K562 (cell line): Measurements from ENCODE around the gene SPATS2. TPM values are rescaled to one million over a fixed set of nuclear protein-coding genes. Genes with fewer than 3 reads are reported as not detected.

ENCODE experiments used
- ATAC-seq: fragments of 200-7000 bp; cut with Tn5 transposase; 3 replicates; pipeline ENCODE4 v1.9.1; 2020; ENCODE audit warnings: moderate library complexity
- BruUV-seq: library from RNA; stranded (reverse); fragments of 400-500 nt; replicated peaks from 2 replicates; lab custom pipeline; 2021; lab: Mats Ljungman, UMichigan
- CTCF ChIA-PET: fragments of 300-600 bp; formaldehyde crosslinking; extraction: SDS; loops from one replicate; lab custom pipeline; 2021; ENCODE audit warnings: low intra/inter-chr PET ratio; lab: Yijun Ruan, JAX
- POLR2A ChIA-PET: fragments of 300-600, 350-650 bp; sonication (Branson Sonifier 250); formaldehyde crosslinking; extraction: SDS; loops from one replicate; lab custom pipeline; 2021; ENCODE audit warnings: antibody characterized with exemption, inconsistent platforms; lab: Yijun Ruan, JAX
- DNase-seq, 4 experiments: peaks; one replicate each; pipeline versions ENCODE4 v3.0.0 to v3.0.0-alpha.2; 2011 to 2018; ENCODE audit warnings: low spot score in 3 of 4, mixed read lengths in 3 of 4; ENCODE audit errors: extremely low read depth in 1 of 4
- FAIRE-seq: peaks from 2 replicates; lab custom pipeline; 2011; peaks lifted over from hg19 to GRCh38; lab: Jason Lieb, UNC
- H2AFZ ChIP-seq: 2 replicates; pipeline ENCODE4 v1.6.0; 2011; ENCODE audit warnings: low read depth, low read length, control low read depth, inconsistent platforms
- H3K27ac ChIP-seq: fragments of 200-600 bp; 3 replicates; pipeline ENCODE4 v1.8.0; 2011; ENCODE audit warnings: low read depth, mild to moderate bottlenecking, control low read depth, inconsistent platforms, low read length, moderate library complexity, mixed read lengths; ENCODE audit errors: extremely low read depth
- H3K27me3 ChIP-seq, 2 experiments: fragments of 300-600 bp in 1 of 2; 2 replicates in 1 of 2; 3 replicates in 1 of 2; pipeline versions ENCODE4 v1.6.0 to v1.8.0; 2011; ENCODE audit warnings: inconsistent platforms in 2 of 2, low read length in 2 of 2, mild to moderate bottlenecking in 1 of 2, mixed read lengths in 1 of 2, moderate library complexity in 1 of 2; ENCODE audit not compliant: control insufficient read depth in 2 of 2, insufficient read depth in 2 of 2
- H3K36me3 ChIP-seq: fragments of 300-600 bp; 3 replicates; pipeline ENCODE4 v1.8.0; 2011; ENCODE audit warnings: mild to moderate bottlenecking, low read length, inconsistent platforms; ENCODE audit not compliant: control insufficient read depth, insufficient read depth
- H3K4me1 ChIP-seq, 2 experiments: fragments of 200-600 bp in 1 of 2; replicated peaks in 1 of 2; 2 replicates in 1 of 2; 3 replicates in 1 of 2; pipeline versions ENCODE4 v1.5.1 to v1.8.0; 2011; ENCODE audit warnings: inconsistent platforms in 2 of 2, low read length in 2 of 2, mild to moderate bottlenecking in 1 of 2, mixed read lengths in 1 of 2, moderate library complexity in 1 of 2; ENCODE audit not compliant: control insufficient read depth in 2 of 2, insufficient read depth in 2 of 2
- H3K4me2 ChIP-seq: 2 replicates; pipeline ENCODE4 v1.6.1; 2011; ENCODE audit warnings: low read length, control low read depth, inconsistent platforms, mixed read lengths; ENCODE audit not compliant: insufficient read depth
- H3K4me3 ChIP-seq: fragments of 200-600 bp; sonication (generic), shearing (Covaris generic); 2 replicates; pipeline ENCODE4 v1.5.1; 2016; ENCODE audit warnings: control low read depth, inconsistent platforms
- H3K79me2 ChIP-seq: fragments of 200-600 bp; 3 replicates; pipeline ENCODE4 v1.8.0; 2011; ENCODE audit warnings: low read length, inconsistent platforms; ENCODE audit not compliant: control insufficient read depth, insufficient read depth
- H3K9ac ChIP-seq, 2 experiments: 2 replicates each; pipeline versions ENCODE4 v1.6.0 to v1.6.1; 2011; ENCODE audit warnings: low read depth in 2 of 2, low read length in 2 of 2, control low read depth in 1 of 2, inconsistent platforms in 1 of 2, mild to moderate bottlenecking in 1 of 2, mixed read lengths in 1 of 2; ENCODE audit not compliant: insufficient read depth in 1 of 2
- H3K9me1 ChIP-seq: one replicate; pipeline ENCODE4 v1.6.0; 2011; ENCODE audit warnings: inconsistent platforms, mild to moderate bottlenecking, low read length, moderate library complexity; ENCODE audit not compliant: control insufficient read depth, insufficient read depth
- H3K9me3 ChIP-seq: replicated peaks from 2 replicates; pipeline ENCODE4 v1.5.1; 2011; ENCODE audit warnings: low read depth, low read length, inconsistent platforms; ENCODE audit not compliant: control insufficient read depth, insufficient read depth
- H4K20me1 ChIP-seq: replicated peaks from 2 replicates; pipeline ENCODE4 v1.6.1; 2011; ENCODE audit warnings: low read length, inconsistent platforms, mixed read lengths; ENCODE audit not compliant: control insufficient read depth, insufficient read depth
- ARID4B ChIP-seq: sonication (generic); formaldehyde crosslinking; IDR thresholded peaks from 2 replicates; pipeline ENCODE4 v1.8.0; 2022; ENCODE audit warnings: mild to moderate bottlenecking, missing genetic modification reagents
- C11orf30 ChIP-seq: fragments of 450-650 bp; IDR thresholded peaks from 2 replicates; pipeline ENCODE4 v1.6.1; 2016; ENCODE audit warnings: low read depth, mild to moderate bottlenecking
- CREB3 ChIP-seq: fragments of 450-650 bp; conservative IDR thresholded peaks from 2 replicates; pipeline ENCODE4 v1.6.1; 2016; ENCODE audit warnings: missing genetic modification characterization, low read depth, mild to moderate bottlenecking, missing compliant biosample characterization, moderate library complexity
- CREBBP ChIP-seq: IDR thresholded peaks from one replicate; pipeline ENCODE4 v1.6.1; 2012; ENCODE audit warnings: low read depth, mild to moderate bottlenecking, control low read depth, inconsistent platforms, low read length
- CTBP1 ChIP-seq: fragments of 450-650 bp; IDR thresholded peaks from 2 replicates; pipeline ENCODE4 v1.6.1; 2016; ENCODE audit warnings: borderline replicate concordance
- EZH2 ChIP-seq: IDR thresholded peaks from 2 replicates; pipeline ENCODE4 v1.6.1; 2012; ENCODE audit warnings: low read depth, mild to moderate bottlenecking, inconsistent platforms, low read length, borderline replicate concordance
- FOXK2 ChIP-seq, 2 experiments: fragments of 450-650 bp; IDR thresholded peaks in 1 of 2; conservative IDR thresholded peaks in 1 of 2; 2 replicates each; pipeline ENCODE4 v1.6.1; 2016; ENCODE audit warnings: low read depth in 2 of 2, mild to moderate bottlenecking in 1 of 2
- FOXP4 ChIP-seq: sonication (generic); formaldehyde crosslinking; IDR thresholded peaks from 2 replicates; pipeline ENCODE4 v1.8.0; 2022; ENCODE audit warnings: mild to moderate bottlenecking, missing genetic modification reagents, borderline replicate concordance
- GTF2B ChIP-seq: IDR thresholded peaks from 2 replicates; pipeline ENCODE4 v1.6.1; 2011; ENCODE audit not compliant: insufficient read length; ENCODE audit errors: extremely low read depth
- GTF2E2 ChIP-seq: fragments of 200-800 bp; sonication (Bioruptor generic); IDR thresholded peaks from 2 replicates; pipeline ENCODE4 v1.6.1; 2016; ENCODE audit warnings: missing genetic modification characterization, missing compliant biosample characterization
- NCOA1 ChIP-seq: fragments of 450-650 bp; IDR thresholded peaks from 2 replicates; pipeline ENCODE4 v1.6.1; 2016; ENCODE audit warnings: low read depth
- SOX6 ChIP-seq: fragments of 450-650 bp; IDR thresholded peaks from 2 replicates; pipeline ENCODE4 v1.6.1; 2014; ENCODE audit warnings: mild to moderate bottlenecking
- TEAD4 ChIP-seq, 2 experiments: sonication (generic) in 1 of 2; formaldehyde crosslinking in 1 of 2; IDR thresholded peaks; 2 replicates each; pipeline versions ENCODE4 v1.6.1 to v1.8.0; 2012 to 2022; ENCODE audit warnings: borderline replicate concordance in 1 of 2, inconsistent platforms in 1 of 2, low read length in 1 of 2, mild to moderate bottlenecking in 1 of 2, missing genetic modification reagents in 1 of 2
- ZNF174 ChIP-seq: fragments of 250-450 bp; sonication (Bioruptor Pico); IDR thresholded peaks from 2 replicates; pipeline ENCODE4 v1.4.0; 2020; ENCODE audit warnings: mild to moderate bottlenecking
- WGBS: fragments of 100-300 bp; shearing (Covaris generic); methylation state at CpG from one replicate; pipeline ENCODE4 v1.1.6; 2016; ENCODE audit warnings: low coverage, mixed read lengths; ENCODE audit not compliant: insufficient coverage; ENCODE audit errors: missing lambda C conversion rate; 5-methylcytosine and 5-hydroxymethylcytosine counted together
- in situ Hi-C: fragments of 300-500 bp; cut with MboI; formaldehyde crosslinking; loops from 4 replicates; pipeline ENCODE4 v1.15.0; 2018; ENCODE audit warnings: inconsistent platforms, mixed read lengths
- intact Hi-C: fragments of 100-400 bp; cut with micrococcal nuclease; formaldehyde crosslinking; loops from 2 replicates; pipeline ENCODE4 v1.14.2; 2022
- polyA plus RNA-seq, 8 experiments: library from polyadenylated mRNA; depleted of rRNA in 4 of 8; stranded (reverse) in 5 of 8; unstranded in 3 of 8; fragments of >200 nt; fragmentation: Nextera tagmentation in 2 of 8; fragmentation: Illumina TruSeq in 1 of 8; extraction: Ambion mirVana in 2 of 8; extraction: Trizol in 1 of 8; gene quantifications; 2 replicates each; pipeline versions ENCODE4 v1.2.1 to v1.2.3, GENCODE V29; 2011 to 2014; ENCODE audit warnings: inconsistent platforms in 1 of 8, missing spikeins in 1 of 8
- total RNA-seq, 7 experiments: library from RNA; depleted of rRNA in 6 of 7; stranded (reverse); fragments of >200 nt in 6 of 7; fragmentation: Illumina TruSeq in 2 of 7; extraction: Trizol in 2 of 7; gene quantifications; 2 replicates each; pipeline versions ENCODE4 v1.2.1 to v1.2.3, GENCODE V29; 2011 to 2021; ENCODE audit warnings: low replicate concordance in 1 of 7

The SPATS2 gene
- total and polyA plus RNA-seq, 9 of the 15 experiments (the other 6 are each of a cell fraction or from before 2014, with no cell fraction given): 5.4 to 48.2 (median 17.5) TPM

GRCh38 chr12:49521389-49521788 is 154.1 kb downstream of the SPATS2 start:
- BruUV-seq: no TSS peak
- no peak overlapping the region for H3K4me2 ChIP-seq
- no peaks in the 10 kb centered on the region for H3K9me1 ChIP-seq
- H3K27me3 ChIP-seq: no peaks in the 10 kb centered on the region
- H3K27ac ChIP-seq: no peak overlapping the region
- CTCF ChIA-PET: no interaction called here
- FAIRE-seq: no peak
- no peak for DNase-seq
- intact Hi-C loops (no loop called here), in situ Hi-C loops (loop anchor here (5.0 kb wide), 1 partner anchor 234 kb away; no protein-coding TSS in a partner anchor)
- WGBS: 74% methylated on average over 4 of the region's 4 CpGs
- H4K20me1 ChIP-seq: no peaks in the 10 kb centered on the region
- H3K9me3 ChIP-seq: no peaks in the 10 kb centered on the region
- H3K36me3 ChIP-seq: peaks cover 32% of the 10 kb centered on the region
- no peak overlapping the region for H3K9ac ChIP-seq
- ATAC-seq: no peak
- no peaks in the 10 kb centered on the region for H3K4me1 ChIP-seq
- no peaks in the 10 kb centered on the region for H3K79me2 ChIP-seq
- POLR2A ChIA-PET: no interaction called here
- H2AFZ ChIP-seq: no peak overlapping the region
- no peak overlapping the region for H3K4me3 ChIP-seq
- TF ChIP-seq ZNF174 (CRISPR knock-in tag) (no peak), TEAD4 (IDR thresholded peaks at IDR 0.05; ENCODE audit: low read length) (no peak), TEAD4 (CRISPR knock-in tag; IDR thresholded peaks at IDR 0.05; ENCODE audit: borderline replicate concordance) (no peak), CREB3 (tag) (no peak), ARID4B (CRISPR knock-in tag) (no peak), CREBBP (no peak), FOXK2 (conservative IDR thresholded peaks at IDR 0.05 in 1 of 2, IDR thresholded peaks at IDR 0.05 in 1 of 2; ENCODE audit: low read depth in 2 of 2) (no peak), GTF2E2 (no peak), C11orf30 (no peak), SOX6 (no peak), GTF2B (no peak), FOXP4 (CRISPR knock-in tag) (no peak), NCOA1 (no peak), CTBP1 (no peak), EZH2 (no peak)
